Adipocyte (in vitro differentiated cells): ENCODE data around the gene PRKCH.

Source experiments
- DNase-seq: peaks from one replicate; pipeline ENCODE4 v3.0.0-alpha.2; 2015; ENCODE audit warnings: low read depth
- H3K27me3 ChIP-seq: replicated peaks from 2 replicates; pipeline ENCODE4 v1.7.0; 2013; ENCODE audit warnings: mild to moderate bottlenecking, low read length, moderate library complexity; ENCODE audit not compliant: control insufficient read depth, insufficient read depth
- H3K36me3 ChIP-seq: 2 replicates; pipeline ENCODE4 v1.7.0; 2013; ENCODE audit warnings: low read length, mild to moderate bottlenecking, moderate library complexity; ENCODE audit not compliant: control insufficient read depth, insufficient read depth, severe bottlenecking
- H3K4me1 ChIP-seq: 2 replicates; pipeline ENCODE4 v1.7.0; 2013; ENCODE audit warnings: mild to moderate bottlenecking, low read length, moderate library complexity; ENCODE audit not compliant: control insufficient read depth, insufficient read depth
- H3K4me3 ChIP-seq: 2 replicates; pipeline ENCODE4 v1.7.0; 2013; ENCODE audit warnings: mild to moderate bottlenecking, low read length, moderate library complexity
- H3K9ac ChIP-seq: 2 replicates; pipeline ENCODE4 v1.7.0; 2013; ENCODE audit warnings: mild to moderate bottlenecking, low read length, moderate library complexity
- H3K9me3 ChIP-seq: 2 replicates; pipeline ENCODE4 v1.7.0; 2013; ENCODE audit warnings: mild to moderate bottlenecking, low read length, moderate library complexity; ENCODE audit not compliant: control insufficient read depth

Gene PRKCH

DNA sequence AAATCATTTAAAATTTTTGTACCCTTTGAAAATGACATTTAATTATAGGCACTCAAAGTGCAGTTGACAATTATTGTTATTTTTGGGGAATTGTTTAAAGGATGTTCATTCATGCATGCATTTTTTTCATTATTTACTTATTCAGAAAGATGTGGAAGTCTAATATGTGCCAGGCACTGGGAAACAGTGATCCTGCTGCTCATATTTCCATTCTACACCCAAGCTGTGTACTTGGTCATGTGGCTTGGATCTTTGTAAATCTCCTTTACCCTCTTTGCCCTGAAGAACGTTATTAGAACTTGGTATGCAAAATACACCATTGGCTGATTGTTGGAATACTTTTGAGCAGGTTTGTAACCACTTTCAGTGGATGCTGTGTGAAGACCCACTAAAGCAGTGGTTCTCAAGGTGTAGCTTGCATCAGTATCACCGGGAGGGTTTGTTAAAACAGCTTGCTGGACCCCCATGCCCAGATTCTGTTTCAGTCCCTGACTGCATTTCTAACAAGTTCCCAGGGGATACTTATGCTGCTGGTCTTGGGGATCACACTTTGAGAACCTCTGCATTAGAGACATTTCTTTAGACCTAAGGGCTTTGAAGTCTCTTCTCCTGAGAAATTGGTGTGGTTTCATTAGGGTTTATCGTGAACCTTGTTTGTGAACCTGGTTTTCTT lies 47.5 kb downstream of the PRKCH start:
- peaks cover under 1% of the 10 kb centered on the region for H3K9me3 ChIP-seq
- no peak overlapping the region for H3K9ac ChIP-seq
- H3K4me3 ChIP-seq, result no peak overlapping the region
- DNase-seq, result no peak
- H3K27me3 ChIP-seq, result no peaks in the 10 kb centered on the region
- peaks cover 20% of the 10 kb centered on the region for H3K4me1 ChIP-seq
- H3K36me3 ChIP-seq, result no peaks in the 10 kb centered on the region

DNA sequence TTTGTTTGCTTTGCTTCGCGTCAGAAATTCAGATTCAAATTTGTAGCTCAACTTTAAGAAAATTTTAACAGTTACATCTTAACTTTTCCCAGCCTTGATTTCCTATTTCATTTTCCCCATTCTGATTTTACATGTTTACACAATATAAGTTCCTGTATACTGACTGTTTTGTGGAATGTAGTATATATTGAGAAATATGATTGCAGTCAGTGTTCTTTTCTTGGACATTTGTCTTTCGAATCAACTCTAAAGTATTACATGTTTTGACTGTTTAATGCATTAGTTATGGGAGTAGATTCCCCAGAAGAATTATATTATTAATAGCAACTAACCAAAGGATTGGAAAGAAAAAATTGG lies 48.1 kb downstream of the PRKCH start:
- no peak overlapping the region for H3K4me3 ChIP-seq
- no peaks in the 10 kb centered on the region for H3K27me3 ChIP-seq
- DNase-seq, result no peak
- H3K9ac ChIP-seq, result no peak overlapping the region
- H3K4me1 ChIP-seq, result peaks cover 20% of the 10 kb centered on the region
- no peaks in the 10 kb centered on the region for H3K36me3 ChIP-seq
- peaks cover 6% of the 10 kb centered on the region for H3K9me3 ChIP-seq

DNA sequence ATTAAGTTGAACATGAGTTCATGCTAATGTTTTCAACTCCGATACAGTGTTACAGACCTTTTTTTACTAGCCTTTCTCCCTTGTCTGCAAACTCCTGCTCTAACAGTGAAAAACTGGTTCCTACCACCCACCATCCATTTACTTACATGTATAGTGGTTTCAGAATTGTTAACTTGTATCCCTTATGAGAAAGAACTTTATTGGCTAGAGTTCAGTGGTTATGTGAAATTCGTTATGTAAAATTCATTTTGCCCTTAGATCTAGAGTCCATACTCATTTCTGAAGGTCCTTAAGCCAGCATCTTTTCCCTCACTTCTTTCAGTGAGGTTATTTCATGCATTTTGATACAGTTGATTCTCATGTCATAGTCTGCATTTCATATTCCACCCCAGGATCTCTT lies 51.0 kb downstream of the PRKCH start:
- DNase-seq, result no peak
- H3K4me3 ChIP-seq, result no peak overlapping the region
- peaks cover 34% of the 10 kb centered on the region for H3K9me3 ChIP-seq
- peaks cover 20% of the 10 kb centered on the region for H3K4me1 ChIP-seq
- no peaks in the 10 kb centered on the region for H3K36me3 ChIP-seq
- peaks cover 5% of the 10 kb centered on the region for H3K27me3 ChIP-seq
- no peak overlapping the region for H3K9ac ChIP-seq

DNA sequence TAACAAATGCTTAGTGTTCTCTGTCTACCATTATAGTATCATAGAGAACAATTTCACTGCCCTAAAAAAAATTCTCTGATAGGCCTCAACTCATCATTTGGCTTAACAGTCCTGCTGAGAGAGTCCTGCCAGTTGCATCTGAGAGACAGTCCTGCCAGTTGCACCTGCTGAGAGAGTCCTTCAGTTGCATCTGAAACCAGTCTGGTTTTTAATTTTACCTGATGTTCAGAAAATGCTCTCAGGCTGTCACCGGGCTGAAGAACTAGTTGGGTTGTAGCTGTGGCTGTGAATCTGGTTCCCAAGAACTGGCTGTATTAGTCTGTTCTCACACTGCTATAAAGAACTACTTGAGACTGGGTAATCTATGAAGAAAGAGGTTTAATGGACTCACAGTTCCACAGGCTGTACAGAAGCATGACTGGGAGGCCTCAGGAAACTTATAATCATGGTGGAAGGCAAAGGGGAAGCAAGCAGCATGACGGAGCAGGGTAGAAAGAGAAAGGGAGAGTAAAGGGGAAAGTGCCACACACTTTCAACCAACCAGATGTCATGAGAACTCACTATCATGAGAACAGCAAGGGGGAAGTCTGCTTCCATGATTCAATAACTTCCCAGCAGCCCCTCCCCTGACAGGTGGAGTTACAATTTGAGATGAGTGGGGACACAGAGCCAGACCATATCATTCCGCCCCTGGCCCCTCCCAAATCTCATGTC lies 51.6 kb downstream of the PRKCH start:
- Histone ChIP-seq H3K9me3 (peaks cover 34% of the 10 kb centered on the region), H3K36me3 (no peaks in the 10 kb centered on the region), H3K9ac (no peak overlapping the region), H3K27me3 (peaks cover 6% of the 10 kb centered on the region), H3K4me3 (no peak overlapping the region), H3K4me1 (peaks cover 18% of the 10 kb centered on the region)
- no peak for DNase-seq

DNA sequence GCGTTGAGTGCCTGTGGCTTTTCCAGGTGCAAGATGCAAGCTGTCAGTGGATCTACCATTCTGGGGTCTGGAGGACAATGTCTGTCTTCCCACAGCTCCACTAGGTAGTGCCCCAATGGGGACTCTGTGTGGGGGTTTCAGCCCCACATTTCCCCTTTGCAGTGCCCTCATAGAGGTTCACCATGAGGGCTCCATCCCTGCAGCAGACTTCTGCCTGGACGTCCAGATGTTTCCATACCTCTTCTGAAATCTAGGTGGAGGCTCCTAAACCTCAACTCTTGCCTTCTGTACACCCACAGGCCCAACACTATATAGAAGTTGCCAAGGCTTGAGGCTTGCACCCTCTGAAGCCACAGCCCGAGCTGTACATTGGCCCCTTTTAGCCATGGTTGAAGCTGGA lies 52.9 kb downstream of the PRKCH start:
- peaks cover 34% of the 10 kb centered on the region for H3K9me3 ChIP-seq
- no peak overlapping the region for H3K9ac ChIP-seq
- DNase-seq, result no peak
- peaks cover 6% of the 10 kb centered on the region for H3K4me1 ChIP-seq
- peaks cover 14% of the 10 kb centered on the region for H3K27me3 ChIP-seq
- no peak overlapping the region for H3K4me3 ChIP-seq
- no peaks in the 10 kb centered on the region for H3K36me3 ChIP-seq

DNA sequence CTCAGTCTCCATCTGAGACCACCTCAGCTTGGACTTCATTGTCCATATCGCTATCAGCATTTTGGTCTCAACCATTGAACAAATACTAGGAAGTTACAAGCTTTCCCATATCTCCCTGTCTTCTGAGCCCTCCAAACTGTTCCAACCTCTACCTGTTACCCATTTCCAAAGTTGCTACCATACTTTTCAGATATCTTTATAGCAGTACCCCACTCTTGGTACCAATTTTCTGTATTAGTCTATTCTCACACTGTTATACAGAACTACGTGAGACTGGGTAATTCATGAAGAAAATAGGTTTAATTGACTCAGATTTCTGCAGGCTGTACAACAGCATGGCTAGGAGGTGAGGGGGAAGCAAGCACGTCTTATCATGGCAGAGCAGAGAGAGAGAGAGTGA lies 53.8 kb downstream of the PRKCH start:
- no peak overlapping the region for H3K4me3 ChIP-seq
- H3K4me1 ChIP-seq, result no peaks in the 10 kb centered on the region
- DNase-seq, result no peak
- no peak overlapping the region for H3K9ac ChIP-seq
- H3K27me3 ChIP-seq, result peaks cover 14% of the 10 kb centered on the region
- H3K9me3 ChIP-seq, result peaks cover 34% of the 10 kb centered on the region
- H3K36me3 ChIP-seq, result no peaks in the 10 kb centered on the region

DNA sequence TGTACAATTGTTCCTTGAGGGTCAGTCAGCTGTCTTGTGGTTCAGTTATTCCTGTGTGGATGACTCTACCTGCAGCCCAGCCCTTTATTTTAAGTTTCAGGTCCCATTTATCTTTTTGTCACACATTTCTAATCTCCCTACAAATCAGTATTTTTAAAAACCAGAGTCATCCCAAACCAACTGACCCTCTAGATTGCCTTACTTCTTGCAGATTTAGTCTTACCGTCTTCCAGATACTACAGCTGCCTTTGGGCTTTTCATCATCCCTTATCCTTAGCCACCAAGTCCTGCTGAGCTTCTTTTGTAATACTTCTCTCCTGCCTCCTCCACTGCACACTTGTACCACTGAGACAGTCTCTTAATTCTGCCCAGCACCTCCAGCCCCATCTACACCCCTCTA lies 54.9 kb downstream of the PRKCH start:
- Histone ChIP-seq H3K4me1 (no peaks in the 10 kb centered on the region), H3K9me3 (peaks cover 34% of the 10 kb centered on the region), H3K4me3 (no peak overlapping the region), H3K36me3 (no peaks in the 10 kb centered on the region), H3K27me3 (peaks cover 25% of the 10 kb centered on the region), H3K9ac (no peak overlapping the region)
- DNase-seq, result no peak

DNA sequence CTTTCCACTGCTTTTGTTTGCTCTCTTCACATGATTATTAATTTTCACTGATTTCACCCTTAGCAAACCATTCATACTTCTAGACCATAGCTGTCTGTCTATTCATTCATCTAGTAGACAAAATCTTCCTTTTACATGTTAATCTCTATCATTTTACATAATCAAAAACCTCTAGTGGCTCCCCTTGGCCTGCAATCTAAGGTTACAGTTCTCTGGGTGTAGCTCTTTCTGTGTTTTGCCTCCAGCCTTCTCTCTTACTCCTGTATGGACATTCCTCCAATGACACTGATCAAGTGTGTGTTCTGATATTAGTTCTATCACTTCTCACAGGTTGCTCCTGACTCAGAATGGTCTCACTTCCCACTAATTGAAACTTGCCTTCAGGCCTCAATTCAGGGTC lies 56.4 kb downstream of the PRKCH start:
- H3K36me3 ChIP-seq, result no peaks in the 10 kb centered on the region
- H3K9me3 ChIP-seq, result peaks cover 34% of the 10 kb centered on the region
- H3K9ac ChIP-seq, result no peak overlapping the region
- no peak overlapping the region for H3K4me3 ChIP-seq
- H3K27me3 ChIP-seq, result peaks cover 37% of the 10 kb centered on the region
- H3K4me1 ChIP-seq, result no peaks in the 10 kb centered on the region
- DNase-seq, result no peak

DNA sequence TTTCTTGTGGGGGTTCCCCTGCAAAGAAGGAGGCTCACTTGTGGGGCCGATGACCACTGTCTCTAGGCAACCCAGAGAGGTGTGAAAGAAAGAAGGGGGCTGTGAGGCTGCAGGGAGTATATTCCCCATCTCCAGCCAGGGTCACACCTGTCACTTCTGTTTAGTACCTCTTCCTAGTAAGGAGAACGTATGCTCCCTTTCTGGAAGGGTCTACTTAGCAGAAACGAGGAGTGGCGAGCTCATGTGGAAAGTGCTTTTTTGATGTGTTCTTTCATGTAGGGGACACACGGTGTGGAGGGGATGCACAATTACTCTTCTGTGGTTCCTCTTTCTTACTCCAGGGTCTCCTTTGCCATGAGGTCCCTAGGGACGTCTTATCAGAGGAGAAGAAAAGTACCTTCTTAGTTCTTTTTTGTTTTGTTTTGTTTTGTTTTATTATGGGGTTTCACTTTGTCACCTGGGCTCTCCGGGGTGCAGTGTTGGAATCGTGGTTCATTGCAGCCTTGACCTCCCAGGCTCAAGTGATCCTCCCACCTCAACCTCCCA lies 58.3 kb downstream of the PRKCH start:
- DNase-seq, result no peak
- Histone ChIP-seq H3K9me3 (peaks cover 26% of the 10 kb centered on the region), H3K9ac (no peak overlapping the region), H3K4me3 (no peak overlapping the region), H3K27me3 (peaks cover 44% of the 10 kb centered on the region), H3K36me3 (no peaks in the 10 kb centered on the region), H3K4me1 (no peaks in the 10 kb centered on the region)

DNA sequence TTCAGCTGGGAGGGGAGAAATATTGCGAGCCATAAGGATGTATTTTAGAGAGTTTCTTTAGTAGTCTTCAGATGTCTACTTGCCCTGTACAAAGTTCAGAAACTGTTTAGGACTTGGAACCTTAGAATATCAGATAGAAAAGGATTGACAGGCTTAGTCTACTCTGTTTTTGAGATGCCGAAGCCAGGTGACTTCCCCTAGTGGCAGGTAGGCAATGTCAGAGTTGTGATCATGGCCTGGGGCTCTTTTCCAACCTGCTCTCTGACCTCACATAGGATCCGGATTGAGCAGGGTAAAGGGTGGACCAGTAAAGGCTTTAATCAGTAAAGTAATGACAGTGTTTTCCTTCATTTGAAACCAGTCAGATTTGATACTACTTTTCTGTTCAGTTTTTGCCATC lies 59.6 kb downstream of the PRKCH start:
- no peak overlapping the region for H3K9ac ChIP-seq

DNA sequence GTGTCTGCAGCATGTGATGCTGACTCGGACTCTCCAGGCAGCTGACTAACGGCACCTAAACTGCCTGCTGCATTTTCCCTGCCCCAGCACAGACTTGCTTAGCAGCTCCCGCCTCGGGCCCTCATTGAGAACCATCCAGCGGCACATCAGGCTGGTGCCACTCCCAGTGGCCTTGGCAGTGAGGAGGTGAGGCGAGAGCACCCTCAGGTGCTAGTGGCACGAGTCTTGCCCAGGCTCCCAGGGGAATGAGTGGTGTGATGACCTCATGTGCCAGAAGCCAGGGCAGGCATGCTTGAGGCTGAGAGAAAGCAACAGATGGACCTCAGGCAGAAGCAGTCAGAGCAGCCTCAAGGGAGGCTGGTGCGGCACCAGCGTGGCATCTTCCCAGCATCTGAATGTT lies 60.2 kb downstream of the PRKCH start:
- peaks cover 59% of the 10 kb centered on the region for H3K27me3 ChIP-seq

More for the DNA sequence above, 59.6 kb downstream of the PRKCH start:
- Histone ChIP-seq H3K36me3 (no peaks in the 10 kb centered on the region), H3K4me1 (no peaks in the 10 kb centered on the region), H3K9me3 (peaks cover 15% of the 10 kb centered on the region), H3K4me3 (no peak overlapping the region), H3K27me3 (peaks cover 53% of the 10 kb centered on the region)
- no peak for DNase-seq

More for the DNA sequence above, 60.2 kb downstream of the PRKCH start:
- no peak for DNase-seq
- H3K4me3 ChIP-seq, result no peak overlapping the region
- H3K36me3 ChIP-seq, result no peaks in the 10 kb centered on the region
- peaks cover 9% of the 10 kb centered on the region for H3K9me3 ChIP-seq
- no peak overlapping the region for H3K9ac ChIP-seq
- H3K4me1 ChIP-seq, result no peaks in the 10 kb centered on the region
